ENCODE measurements around the gene HOXB2. TPM values are rescaled to one million over a fixed set of nuclear protein-coding genes. Genes with fewer than 3 reads are reported as not detected.

Gene HOXB2
- total RNA-seq, 1 experiment from 2014 or later, result not detected

- no peak overlapping the region for H4K91ac ChIP-seq (ENCODE audit: insufficient read length, low read depth, low read length)
- no peak overlapping the region for H2AK5ac ChIP-seq (ENCODE audit: insufficient read length, low read length)
- H3K27me3 ChIP-seq (ENCODE audit: insufficient read depth, low read length), result peaks cover 93% of the 10 kb centered on the region
- H3K14ac ChIP-seq (ENCODE audit: insufficient read depth, low read length), result no peak overlapping the region
- peaks cover 0 to 2% (median 0%) of the 10 kb centered on the region in 3 experiments; a peak in 1 of 7 replicates for H3K36me3 Mint-ChIP-seq (ENCODE audit: insufficient read depth in 1 of 3, low read depth in 3 of 3)
- no peak overlapping the region for H2AFZ ChIP-seq (ENCODE audit: low read length)
- no peaks in the 10 kb centered on the region for H3K79me1 ChIP-seq (ENCODE audit: insufficient read depth, low read depth, low read length, poor library complexity, severe bottlenecking)
- no peak overlapping the region for H3K56ac ChIP-seq (ENCODE audit: insufficient read length, low read depth, low read length)
- no peak overlapping the region for H3K18ac ChIP-seq (ENCODE audit: insufficient read length, low read depth, low read length)
- no peaks in the 10 kb centered on the region for H3K79me2 ChIP-seq (ENCODE audit: insufficient read depth, low read length)
- no peak overlapping the region for H3K27ac ChIP-seq (ENCODE audit: insufficient read length, low read depth, low read length)
- H4K5ac ChIP-seq (ENCODE audit: insufficient read length, low read depth, low read length), result no peak overlapping the region
- no peak overlapping the region for H2BK12ac ChIP-seq (ENCODE audit: insufficient read length, low read depth, low read length)
- no peak overlapping the region for H3K27ac Mint-ChIP-seq
- H4K20me1 ChIP-seq (ENCODE audit: control insufficient read depth, insufficient read depth, insufficient read length), result peaks cover 3% of the 10 kb centered on the region
- H3K27me3 Mint-ChIP-seq (ENCODE audit: low read depth), result peaks cover 99% of the 10 kb centered on the region
- H2BK15ac ChIP-seq (ENCODE audit: low read depth, low read length), result no peak overlapping the region
- no peak overlapping the region for H2BK20ac ChIP-seq (ENCODE audit: low read depth, low read length, poor library complexity, severe bottlenecking)
- H3K9me3 Mint-ChIP-seq, result peaks cover 10% of the 10 kb centered on the region in 2 experiments; a peak in 4 of 5 replicates
- H3K23me2 ChIP-seq (ENCODE audit: insufficient read length, low read depth, low read length, poor library complexity, severe bottlenecking), result no peaks in the 10 kb centered on the region
- peak; percentile 64 for DNase-seq
- no peak overlapping the region for H3T11ph ChIP-seq (ENCODE audit: low read length)
- WGBS (ENCODE audit: extremely low coverage, insufficient read length, low lambda C conversion rate), result no CpG with 5 or more reads among the region's 44 CpGs
- no peak for TF ChIP-seq CTCF (conservative IDR thresholded peaks at IDR 0.05)
- H3K9ac ChIP-seq (ENCODE audit: extremely low read depth, insufficient read length, low read length), result no peak overlapping the region
- H3K23ac ChIP-seq (ENCODE audit: insufficient read length, low read depth, low read length), result no peak overlapping the region
- H3K4me3 Mint-ChIP-seq, result peak overlapping the region in 1 of 2 experiments; percentile 66; a peak in 3 of 5 replicates
- no peak overlapping the region for H2BK5ac ChIP-seq (ENCODE audit: insufficient read length, low read length)
- peaks cover 14 to 35% of the 10 kb centered on the region in 2 experiments for H3K4me1 Mint-ChIP-seq
- H3K4me2 ChIP-seq (ENCODE audit: insufficient read depth, insufficient read length, low read length), result no peak overlapping the region
- no peak overlapping the region for H3K4ac ChIP-seq (ENCODE audit: low read depth, low read length)
- no peaks in the 10 kb centered on the region for H3K9me3 ChIP-seq (ENCODE audit: control insufficient read depth, low read depth, low read length)
- no peak overlapping the region for H4K8ac ChIP-seq (replicated peaks; ENCODE audit: insufficient read length, low read depth, low read length)
- H2BK120ac ChIP-seq (ENCODE audit: low read depth, low read length, poor library complexity, severe bottlenecking), result no peak overlapping the region
- no peaks in the 10 kb centered on the region for H3K4me1 ChIP-seq (ENCODE audit: insufficient read depth, low read length)
These were observed 9.7 kb upstream of the HOXB2 start for GRCh38 chr17:48554412-48555257.
